Esophagus squamous epithelium (tissue), 5 donors: ENCODE data around the gene CACFD1. TPM values are rescaled to one million over a fixed set of nuclear protein-coding genes. Genes with fewer than 3 reads are reported as not detected.

Experiments
- DNase-seq: peaks from one replicate; lab custom pipeline; 2025; lab: John Stamatoyannopoulos, UW
- H3K27ac ChIP-seq, 4 donors: fragments of 200-600 bp; sonication (generic); one replicate each; pipeline ENCODE4 v1.5.1; 2016 to 2019; ENCODE audit warnings: mild to moderate bottlenecking in 1 of 4
- H3K27me3 ChIP-seq, 4 donors: fragments of 200-600 bp; sonication (generic); 1 replicate in 3 of 4; 2 replicates in 1 of 4; pipeline versions ENCODE4 v1.5.1 to v1.6.0; 2017 to 2021; ENCODE audit warnings: antibody characterized with exemption in 1 of 4
- H3K36me3 ChIP-seq, 3 donors: fragments of 200-600 bp; sonication (generic); one replicate each; pipeline ENCODE4 v1.5.1; 2016 to 2019
- H3K4me1 ChIP-seq, 3 donors: fragments of 200-600 bp; sonication (generic); one replicate each; pipeline ENCODE4 v1.5.1; 2017 to 2019
- H3K4me3 ChIP-seq, 4 donors: fragments of 200-600 bp; sonication (generic); 1 replicate in 3 of 4; 2 replicates in 1 of 4; pipeline ENCODE4 v1.5.1; 2016 to 2019; ENCODE audit warnings: mild to moderate bottlenecking in 2 of 4, moderate library complexity in 1 of 4
- H3K9me3 ChIP-seq, 3 donors: fragments of 200-600 bp; sonication (generic); one replicate each; pipeline ENCODE4 v1.5.1; 2016 to 2019
- POLR2A ChIP-seq, 4 donors: fragments of 450-650 bp; IDR thresholded peaks; one replicate each; pipeline ENCODE4 v1.6.1; 2017; ENCODE audit warnings: antibody characterized with exemption in 4 of 4, mild to moderate bottlenecking in 4 of 4, moderate library complexity in 3 of 4
- WGBS, 2 donors: methylation state at CpG; one replicate each; pipeline ENCODE4 v1.1.5; 2018; 5-methylcytosine and 5-hydroxymethylcytosine counted together
- intact Hi-C: fragments of 100-400 bp; cut with DNase I; formaldehyde crosslinking; loops from one replicate; pipeline ENCODE4 v1.15.0; 2022
- total RNA-seq, 4 donors: library from RNA; depleted of rRNA; stranded (reverse); fragments of >200 nt; gene quantifications; one replicate each; pipeline ENCODE4 v1.1.0, GENCODE V29; 2016
- TF ChIP-seq, protein P1 (sequence below), 6 experiments: fragments of 450-650 bp in 4 of 6; fragments of 200-600 bp in 2 of 6; sonication (generic) in 2 of 6; IDR thresholded peaks; one replicate each; pipeline ENCODE4 v1.5.1; 2016 to 2019; ENCODE audit warnings: antibody characterized with exemption in 6 of 6, mild to moderate bottlenecking in 4 of 6, moderate library complexity in 4 of 6
- donor health status: DM: yes; HTN: yes; CAD: no.

CACFD1 gene
- total RNA-seq, 4 donors from 2014 or later, result 5.9 to 13.7 (median 9.1) TPM

DNA sequence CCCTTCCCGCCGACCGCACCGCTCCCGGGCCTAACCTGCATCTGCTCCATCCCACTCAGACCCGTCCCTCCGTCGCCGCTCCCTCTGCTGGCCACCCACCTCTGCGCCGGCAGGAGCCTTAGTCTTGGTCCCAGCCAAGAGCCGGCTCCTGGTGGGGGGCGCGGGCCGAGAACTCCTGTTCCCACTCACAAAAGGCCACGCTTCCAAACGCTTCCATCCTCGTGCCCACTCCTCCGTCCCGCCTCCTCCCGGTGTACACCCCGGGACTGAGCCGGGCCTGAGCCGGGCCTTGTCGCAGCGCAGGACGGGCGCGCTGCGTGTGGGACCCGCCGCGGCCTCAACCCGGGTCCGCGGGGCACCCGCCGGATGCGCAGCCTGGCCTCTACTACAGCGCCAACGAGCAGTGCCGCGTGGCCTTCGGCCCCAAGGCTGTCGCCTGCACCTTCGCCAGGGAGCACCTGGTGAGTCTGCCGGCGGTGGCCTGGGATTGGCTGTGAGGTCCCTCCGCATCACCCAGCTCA lies 30.1 kb upstream of the CACFD1 start:
- H3K27ac ChIP-seq, result no peak overlapping the region
- WGBS, 2 donors, result 42 to 53% methylated on average over 6 to 12 of the region's 49 CpGs
- intact Hi-C loops, result no loop called here
- H3K36me3 ChIP-seq, result no peaks in the 10 kb centered on the region
- DNase-seq, result no peak
- no peak for TF ChIP-seq POLR2A (IDR thresholded peaks at IDR 0.05)
- TF ChIP-seq, protein P1, sequence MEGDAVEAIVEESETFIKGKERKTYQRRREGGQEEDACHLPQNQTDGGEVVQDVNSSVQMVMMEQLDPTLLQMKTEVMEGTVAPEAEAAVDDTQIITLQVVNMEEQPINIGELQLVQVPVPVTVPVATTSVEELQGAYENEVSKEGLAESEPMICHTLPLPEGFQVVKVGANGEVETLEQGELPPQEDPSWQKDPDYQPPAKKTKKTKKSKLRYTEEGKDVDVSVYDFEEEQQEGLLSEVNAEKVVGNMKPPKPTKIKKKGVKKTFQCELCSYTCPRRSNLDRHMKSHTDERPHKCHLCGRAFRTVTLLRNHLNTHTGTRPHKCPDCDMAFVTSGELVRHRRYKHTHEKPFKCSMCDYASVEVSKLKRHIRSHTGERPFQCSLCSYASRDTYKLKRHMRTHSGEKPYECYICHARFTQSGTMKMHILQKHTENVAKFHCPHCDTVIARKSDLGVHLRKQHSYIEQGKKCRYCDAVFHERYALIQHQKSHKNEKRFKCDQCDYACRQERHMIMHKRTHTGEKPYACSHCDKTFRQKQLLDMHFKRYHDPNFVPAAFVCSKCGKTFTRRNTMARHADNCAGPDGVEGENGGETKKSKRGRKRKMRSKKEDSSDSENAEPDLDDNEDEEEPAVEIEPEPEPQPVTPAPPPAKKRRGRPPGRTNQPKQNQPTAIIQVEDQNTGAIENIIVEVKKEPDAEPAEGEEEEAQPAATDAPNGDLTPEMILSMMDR (IDR thresholded peaks at IDR 0.05), result peak in 3 of 6 experiments; percentile 11 to 16 (median 14)
- H3K4me1 ChIP-seq, result peaks cover 0 to 23% (median 9%) of the 10 kb centered on the region in 3 donors
- H3K4me3 ChIP-seq, result no peak overlapping the region
- H3K27me3 ChIP-seq, result peaks cover 0 to 49% (median 2%) of the 10 kb centered on the region in 4 donors
- H3K9me3 ChIP-seq, result no peaks in the 10 kb centered on the region

DNA sequence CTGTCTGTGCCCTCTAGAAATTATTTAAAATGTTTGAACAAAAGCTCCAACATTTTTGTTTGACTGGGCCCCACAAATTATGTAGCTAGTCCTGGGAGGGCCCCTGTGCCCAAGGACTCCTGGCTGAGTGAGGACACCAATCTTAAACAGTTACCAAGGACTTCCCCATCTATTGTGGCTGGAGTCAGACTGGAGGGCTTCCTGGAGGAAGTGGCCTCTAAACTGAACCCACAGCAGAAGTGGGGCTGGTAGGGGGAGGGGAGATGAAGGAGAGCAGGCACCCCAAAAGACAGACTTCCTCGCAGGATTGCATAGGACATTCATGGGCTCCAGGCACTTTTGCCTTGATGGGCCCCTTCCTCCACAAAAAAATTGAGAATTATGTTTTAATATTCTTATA lies 29.5 kb upstream of the CACFD1 start:
- Histone ChIP-seq H3K27ac (no peak overlapping the region), H3K27me3 (peaks cover 0 to 46% (median 2%) of the 10 kb centered on the region in 4 donors), H3K4me1 (peaks cover 0 to 23% (median 9%) of the 10 kb centered on the region in 3 donors), H3K36me3 (no peaks in the 10 kb centered on the region), H3K4me3 (no peak overlapping the region), H3K9me3 (no peaks in the 10 kb centered on the region)
- intact Hi-C loops, result no loop called here
- no peak for DNase-seq
- 88 to 90% methylated on average over 1 of the region's 1 CpG for WGBS, 2 donors
- TF ChIP-seq POLR2A (IDR thresholded peaks at IDR 0.05), result no peak
- TF ChIP-seq, protein P1 (IDR thresholded peaks at IDR 0.05), result no peak

DNA sequence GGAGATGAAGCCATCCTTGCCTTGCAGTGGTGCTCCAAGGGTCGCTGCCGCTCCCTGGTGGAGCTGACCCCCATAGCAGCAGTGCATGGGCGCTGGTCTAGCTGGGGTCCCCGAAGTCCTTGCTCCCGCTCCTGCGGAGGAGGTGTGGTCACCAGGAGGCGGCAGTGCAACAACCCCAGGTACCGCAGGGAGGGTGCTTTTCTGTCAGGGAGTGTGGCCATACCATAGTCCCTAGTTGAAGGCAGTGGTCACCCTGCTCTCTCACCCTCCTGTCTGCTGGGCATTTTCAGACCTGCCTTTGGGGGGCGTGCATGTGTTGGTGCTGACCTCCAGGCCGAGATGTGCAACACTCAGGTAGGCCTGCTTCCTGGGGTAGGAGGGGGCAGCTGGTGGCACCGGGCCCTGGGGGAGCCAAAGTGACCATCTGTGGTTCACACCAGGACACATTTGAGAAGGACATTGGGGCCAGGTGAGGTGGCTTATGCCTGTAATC lies 26.4 kb upstream of the CACFD1 start:
- Histone ChIP-seq H3K27me3 (peaks cover 0 to 16% (median 0%) of the 10 kb centered on the region in 4 donors), H3K4me1 (peaks cover 0 to 15% (median 4%) of the 10 kb centered on the region in 3 donors), H3K4me3 (no peak overlapping the region), H3K9me3 (no peaks in the 10 kb centered on the region), H3K27ac (no peak overlapping the region), H3K36me3 (no peaks in the 10 kb centered on the region)
- TF ChIP-seq, protein P1 (IDR thresholded peaks at IDR 0.05), result no peak
- no peak for TF ChIP-seq POLR2A (IDR thresholded peaks at IDR 0.05)
- 90% methylated on average over 2 of the region's 11 CpGs; no CpG with 5 or more reads in 1 of the 2 donors for WGBS, 2 donors
- intact Hi-C loops, result no loop called here
- DNase-seq, result no peak

DNA sequence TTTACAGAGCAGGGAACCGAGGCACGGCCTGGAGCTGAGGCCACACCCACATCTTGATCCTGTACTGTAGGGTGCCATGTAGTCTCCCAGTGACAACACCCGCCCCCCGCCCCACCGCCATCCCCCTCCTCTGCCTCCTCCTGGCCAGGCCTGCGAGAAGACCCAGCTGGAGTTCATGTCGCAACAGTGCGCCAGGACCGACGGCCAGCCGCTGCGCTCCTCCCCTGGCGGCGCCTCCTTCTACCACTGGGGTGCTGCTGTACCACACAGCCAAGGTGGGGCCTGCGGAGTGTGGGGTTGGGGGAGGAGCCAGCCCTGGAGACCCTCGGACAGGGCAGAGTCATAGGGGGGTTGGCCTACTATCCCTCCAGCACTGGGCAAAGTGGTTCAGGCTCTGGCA lies 23.1 kb upstream of the CACFD1 start:
- WGBS, 2 donors, result 59% methylated on average over 5 of the region's 16 CpGs; no CpG with 5 or more reads in 1 of the 2 donors
- no peaks in the 10 kb centered on the region for H3K36me3 ChIP-seq
- TF ChIP-seq, protein P1 (IDR thresholded peaks at IDR 0.05), result no peak
- no peak for TF ChIP-seq POLR2A (IDR thresholded peaks at IDR 0.05)

DNA sequence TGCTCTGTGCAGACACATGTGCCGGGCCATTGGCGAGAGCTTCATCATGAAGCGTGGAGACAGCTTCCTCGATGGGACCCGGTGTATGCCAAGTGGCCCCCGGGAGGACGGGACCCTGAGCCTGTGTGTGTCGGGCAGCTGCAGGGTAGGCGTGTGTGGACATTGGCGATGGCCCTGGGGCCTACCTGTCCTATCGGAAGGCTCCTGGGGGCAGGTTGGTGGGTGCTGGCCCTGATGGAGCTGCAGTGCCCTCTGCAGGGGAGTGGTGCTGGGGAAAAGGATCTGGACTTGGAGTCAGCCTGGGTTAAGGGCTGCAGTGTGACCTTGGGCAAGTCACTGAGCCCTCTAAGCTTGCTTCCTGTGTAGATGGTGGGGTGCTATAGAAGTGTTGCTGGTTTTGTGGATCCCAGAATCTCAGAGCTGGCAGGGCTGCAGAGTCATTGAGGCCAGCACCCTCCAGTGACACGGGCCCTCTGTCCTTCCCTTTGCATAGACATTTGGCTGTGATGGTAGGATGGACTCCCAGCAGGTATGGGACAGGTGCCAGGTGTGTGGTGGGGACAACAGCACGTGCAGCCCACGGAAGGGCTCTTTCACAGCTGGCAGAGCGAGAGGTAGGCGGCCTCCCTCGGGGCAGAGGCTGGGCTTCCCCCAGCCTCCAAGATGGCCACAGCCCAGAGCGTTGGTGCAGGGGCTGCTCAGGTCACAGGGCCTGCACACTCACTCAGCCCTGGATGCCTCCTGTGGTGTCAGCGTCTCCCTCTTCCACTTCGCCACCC lies 21.8 kb upstream of the CACFD1 start:
- no peaks in the 10 kb centered on the region for H3K27me3 ChIP-seq
- H3K9me3 ChIP-seq, result no peaks in the 10 kb centered on the region
- WGBS, 2 donors, result 90% methylated on average over 5 of the region's 20 CpGs; no CpG with 5 or more reads in 1 of the 2 donors
- H3K27ac ChIP-seq, result no peak overlapping the region
- no peaks in the 10 kb centered on the region for H3K36me3 ChIP-seq
- no peak overlapping the region for H3K4me3 ChIP-seq
- DNase-seq, result no peak
- intact Hi-C loops, result no loop called here
- TF ChIP-seq, protein P1 (IDR thresholded peaks at IDR 0.05), result no peak
- no peak for TF ChIP-seq POLR2A (IDR thresholded peaks at IDR 0.05)
- no peaks in the 10 kb centered on the region for H3K4me1 ChIP-seq

More for the DNA sequence above, 23.1 kb upstream of the CACFD1 start:
- no peaks in the 10 kb centered on the region for H3K9me3 ChIP-seq
- H3K27me3 ChIP-seq, result no peaks in the 10 kb centered on the region
- no peak overlapping the region for H3K27ac ChIP-seq
- H3K4me3 ChIP-seq, result no peak overlapping the region
- intact Hi-C loops, result no loop called here
- DNase-seq, result no peak
- H3K4me1 ChIP-seq, result no peaks in the 10 kb centered on the region
